ENCODE data around the gene BRD3OS. TPM values are rescaled to one million over a fixed set of nuclear protein-coding genes. Genes with fewer than 3 reads are reported as not detected.

BRD3OS gene
- total RNA-seq, 1 donor from 2014 or later: 20.2 TPM

GRCh38 chr9:134061019-134061687, 35.9 kb downstream of the BRD3OS start:
- Histone ChIP-seq H3K79me2 (ENCODE audit: insufficient read depth, low read length) (peaks cover 100% of the 10 kb centered on the region), H3K27ac (ENCODE audit: low read depth, low read length) (no peak overlapping the region), H3K36me3 (ENCODE audit: insufficient read depth, low read length) (no peaks in the 10 kb centered on the region), H3K4me3 (ENCODE audit: insufficient read depth, low read depth, low read length) (no peak overlapping the region), H3K4me1 (ENCODE audit: insufficient read depth, low read length) (peaks cover 47% of the 10 kb centered on the region), H3K9me3 (ENCODE audit: insufficient read depth, low read depth, low read length) (no peaks in the 10 kb centered on the region), H2AFZ (ENCODE audit: low read depth, low read length) (no peak overlapping the region), H3K9ac (ENCODE audit: low read length) (no peak overlapping the region), H3K27me3 (ENCODE audit: insufficient read depth, low read length) (no peaks in the 10 kb centered on the region), H3K4me2 (ENCODE audit: low read length) (no peak overlapping the region), H4K20me1 (ENCODE audit: insufficient read depth, low read length) (peaks cover 99% of the 10 kb centered on the region)
- DNase-seq (ENCODE audit: low read depth) (no peak), FAIRE-seq (no peak)
- TF ChIP-seq EZH2 (IDR thresholded peaks at IDR 0.05; ENCODE audit: insufficient read depth, low read length) (no peak), CTCF (IDR thresholded peaks at IDR 0.05; ENCODE audit: insufficient read depth, low read depth, low read length) (no peak)
- Mint-ChIP-seq H3K4me1 (ENCODE audit: low read depth, unreplicated experiment) (peaks cover 22% of the 10 kb centered on the region), H3K36me3 (ENCODE audit: low read depth, unreplicated experiment) (peaks cover 4% of the 10 kb centered on the region), H3K9me3 (ENCODE audit: unreplicated experiment) (no peaks in the 10 kb centered on the region), H3K27ac (ENCODE audit: unreplicated experiment) (no peak overlapping the region), H3K4me3 (ENCODE audit: unreplicated experiment) (no peak overlapping the region), H3K27me3 (ENCODE audit: low read depth, unreplicated experiment) (no peaks in the 10 kb centered on the region)

- FAIRE-seq (no peak), DNase-seq (ENCODE audit: low read depth) (no peak)
- Histone ChIP-seq H2AFZ (ENCODE audit: low read depth, low read length) (no peak overlapping the region), H3K27ac (ENCODE audit: low read depth, low read length) (no peak overlapping the region), H3K4me2 (ENCODE audit: low read length) (no peak overlapping the region), H3K27me3 (ENCODE audit: insufficient read depth, low read length) (no peaks in the 10 kb centered on the region), H3K79me2 (ENCODE audit: insufficient read depth, low read length) (peaks cover 100% of the 10 kb centered on the region), H3K36me3 (ENCODE audit: insufficient read depth, low read length) (no peaks in the 10 kb centered on the region), H3K4me1 (ENCODE audit: insufficient read depth, low read length) (peaks cover 43% of the 10 kb centered on the region), H3K4me3 (ENCODE audit: insufficient read depth, low read depth, low read length) (no peak overlapping the region), H3K9me3 (ENCODE audit: insufficient read depth, low read depth, low read length) (no peaks in the 10 kb centered on the region), H3K9ac (ENCODE audit: low read length) (no peak overlapping the region), H4K20me1 (ENCODE audit: insufficient read depth, low read length) (peaks cover 99% of the 10 kb centered on the region)
- Mint-ChIP-seq H3K27ac (ENCODE audit: unreplicated experiment) (no peak overlapping the region), H3K4me1 (ENCODE audit: low read depth, unreplicated experiment) (peaks cover 22% of the 10 kb centered on the region), H3K36me3 (ENCODE audit: low read depth, unreplicated experiment) (peaks cover 4% of the 10 kb centered on the region), H3K27me3 (ENCODE audit: low read depth, unreplicated experiment) (no peaks in the 10 kb centered on the region), H3K4me3 (ENCODE audit: unreplicated experiment) (no peak overlapping the region), H3K9me3 (ENCODE audit: unreplicated experiment) (no peaks in the 10 kb centered on the region)
- TF ChIP-seq CTCF (IDR thresholded peaks at IDR 0.05; ENCODE audit: insufficient read depth, low read depth, low read length): no peak
- TF ChIP-seq EZH2 (IDR thresholded peaks at IDR 0.05; ENCODE audit: insufficient read depth, low read length): no peak
Observed at GRCh38 chr9:134061688-134062371, 36.5 kb downstream of the BRD3OS start.

Data from astrocyte (in vitro differentiated cells and primary cell).